K562 (cell line): Measurements from ENCODE around the gene AGPAT3. TPM values are rescaled to one million over a fixed set of nuclear protein-coding genes. Genes with fewer than 3 reads are reported as not detected.

Experiments
- BMI1 ChIP-seq: fragments of 150-350 bp; IDR thresholded peaks from 2 replicates; pipeline ENCODE4 v1.6.1; 2014; ENCODE audit warnings: low read length
- BRD4 ChIP-seq: fragments of 200-600 bp; sonication (generic); IDR thresholded peaks from 2 replicates; pipeline ENCODE4 v1.6.1; 2017; ENCODE audit warnings: inconsistent platforms
- CC2D1A ChIP-seq: fragments of 450-650 bp; IDR thresholded peaks from 2 replicates; pipeline ENCODE4 v1.6.1; 2017; ENCODE audit warnings: mild to moderate bottlenecking
- CHAMP1 ChIP-seq: fragments of 450-650 bp; IDR thresholded peaks from 2 replicates; pipeline ENCODE4 v1.6.1; 2016; ENCODE audit warnings: mild to moderate bottlenecking
- CTBP1 ChIP-seq: fragments of 450-650 bp; IDR thresholded peaks from 2 replicates; pipeline ENCODE4 v1.6.1; 2016; ENCODE audit warnings: borderline replicate concordance
- EGR1 ChIP-seq: fragments of 450-650 bp; conservative IDR thresholded peaks from 2 replicates; pipeline ENCODE4 v1.6.1; 2017; ENCODE audit warnings: mild to moderate bottlenecking
- EHMT2 ChIP-seq: fragments of 450-650 bp; IDR thresholded peaks from 2 replicates; pipeline ENCODE4 v1.6.1; 2018; ENCODE audit warnings: antibody characterized with exemption
- HMG20A ChIP-seq: fragments of 450-650 bp; formaldehyde crosslinking; conservative IDR thresholded peaks from 2 replicates; pipeline ENCODE4 v1.4.0; 2020; ENCODE audit warnings: mild to moderate bottlenecking, mixed read lengths
- HOMEZ ChIP-seq: fragments of 250-450 bp; sonication (Bioruptor Pico); IDR thresholded peaks from 2 replicates; pipeline ENCODE4 v1.4.0; 2020; ENCODE audit warnings: mild to moderate bottlenecking, moderate library complexity
- KDM5B ChIP-seq: fragments of 200-600 bp; sonication (generic); IDR thresholded peaks from 2 replicates; pipeline ENCODE4 v1.6.1; 2012; ENCODE audit warnings: low read depth, mild to moderate bottlenecking, moderate library complexity, low read length, control low read depth, inconsistent platforms; ENCODE audit not compliant: insufficient replicate concordance
- KLF1 ChIP-seq: fragments of 450-650 bp; IDR thresholded peaks from 2 replicates; pipeline ENCODE4 v1.6.1; 2016; ENCODE audit warnings: missing genetic modification characterization, missing compliant biosample characterization
- LCOR ChIP-seq: sonication (generic); formaldehyde crosslinking; IDR thresholded peaks from 2 replicates; pipeline ENCODE4 v1.8.0; 2022; ENCODE audit warnings: mild to moderate bottlenecking, missing genetic modification reagents
- NR2C1 ChIP-seq, 2 experiments: fragments of 450-650 bp; IDR thresholded peaks; 2 replicates each; pipeline ENCODE4 v1.6.1; 2017; ENCODE audit warnings: mild to moderate bottlenecking in 2 of 2, antibody characterized with exemption in 1 of 2, inconsistent platforms in 1 of 2, missing compliant biosample characterization in 1 of 2, missing genetic modification characterization in 1 of 2
- PHF20 ChIP-seq: fragments of 450-650 bp; IDR thresholded peaks from 2 replicates; pipeline ENCODE4 v1.6.1; 2018; ENCODE audit not compliant: partially characterized antibody
- SMARCA4 ChIP-seq: fragments of 450-650 bp; IDR thresholded peaks from 2 replicates; pipeline ENCODE4 v1.6.1; 2016
- SRF ChIP-seq, 2 experiments: fragments of 250-450, 450-650 bp in 1 of 2; sonication (Bioruptor Pico) in 1 of 2; sonication (generic) in 1 of 2; formaldehyde crosslinking; IDR thresholded peaks; 2 replicates each; pipeline versions ENCODE4 v1.5.0 to v1.5.1; 2020 to 2022; ENCODE audit warnings: mild to moderate bottlenecking in 1 of 2, missing genetic modification reagents in 1 of 2
- SRSF9 ChIP-seq: fragments of 200-400 bp; formaldehyde crosslinking; IDR thresholded peaks from 2 replicates; pipeline ENCODE4 v1.6.1; 2017; ENCODE audit warnings: low read depth, low read length, borderline replicate concordance
- TARDBP ChIP-seq: fragments of 450-650 bp; IDR thresholded peaks from 2 replicates; pipeline ENCODE4 v1.6.1; 2016
- TCFL5 ChIP-seq: fragments of 250-450 bp; sonication (Bioruptor Pico); conservative IDR thresholded peaks from 2 replicates; pipeline ENCODE4 v1.6.1; 2021; ENCODE audit warnings: mild to moderate bottlenecking, moderate library complexity, matching md5 sums
- TRIM25 ChIP-seq: fragments of 450-650 bp; IDR thresholded peaks from 2 replicates; pipeline ENCODE4 v1.7.0; 2016; ENCODE audit warnings: borderline replicate concordance
- YBX1 ChIP-seq: fragments of 450-650 bp; IDR thresholded peaks from 2 replicates; pipeline ENCODE4 v1.7.1; 2016; ENCODE audit warnings: mild to moderate bottlenecking
- ZEB2 ChIP-seq: fragments of 450-650 bp; IDR thresholded peaks from 2 replicates; pipeline ENCODE4 v1.6.1; 2016
- ZNF699 ChIP-seq: fragments of 250-450 bp; sonication (Bioruptor Pico); IDR thresholded peaks from 2 replicates; pipeline ENCODE4 v1.8.0; 2021; ENCODE audit warnings: mild to moderate bottlenecking, moderate library complexity; ENCODE audit not compliant: insufficient replicate concordance
- ZNF778 ChIP-seq: fragments of 450-650 bp; formaldehyde crosslinking; IDR thresholded peaks from 2 replicates; pipeline ENCODE4 v1.4.0; 2020; ENCODE audit warnings: mild to moderate bottlenecking, moderate library complexity
- polyA plus RNA-seq, 8 experiments: library from polyadenylated mRNA; depleted of rRNA in 4 of 8; stranded (reverse) in 5 of 8; unstranded in 3 of 8; fragments of >200 nt; fragmentation: Nextera tagmentation in 2 of 8; fragmentation: Illumina TruSeq in 1 of 8; extraction: Ambion mirVana in 2 of 8; extraction: Trizol in 1 of 8; gene quantifications; 2 replicates each; pipeline versions ENCODE4 v1.2.1 to v1.2.3, GENCODE V29; 2011 to 2014; ENCODE audit warnings: inconsistent platforms in 1 of 8, missing spikeins in 1 of 8
- total RNA-seq, 7 experiments: library from RNA; depleted of rRNA in 6 of 7; stranded (reverse); fragments of >200 nt in 6 of 7; fragmentation: Illumina TruSeq in 2 of 7; extraction: Trizol in 2 of 7; gene quantifications; 2 replicates each; pipeline versions ENCODE4 v1.2.1 to v1.2.3, GENCODE V29; 2011 to 2021; ENCODE audit warnings: low replicate concordance in 1 of 7

Gene AGPAT3
- total and polyA plus RNA-seq, 9 of the 15 experiments (the other 6 are each of a cell fraction or from before 2014, with no cell fraction given), result 1.5 to 88.4 (median 35.7) TPM

DNA sequence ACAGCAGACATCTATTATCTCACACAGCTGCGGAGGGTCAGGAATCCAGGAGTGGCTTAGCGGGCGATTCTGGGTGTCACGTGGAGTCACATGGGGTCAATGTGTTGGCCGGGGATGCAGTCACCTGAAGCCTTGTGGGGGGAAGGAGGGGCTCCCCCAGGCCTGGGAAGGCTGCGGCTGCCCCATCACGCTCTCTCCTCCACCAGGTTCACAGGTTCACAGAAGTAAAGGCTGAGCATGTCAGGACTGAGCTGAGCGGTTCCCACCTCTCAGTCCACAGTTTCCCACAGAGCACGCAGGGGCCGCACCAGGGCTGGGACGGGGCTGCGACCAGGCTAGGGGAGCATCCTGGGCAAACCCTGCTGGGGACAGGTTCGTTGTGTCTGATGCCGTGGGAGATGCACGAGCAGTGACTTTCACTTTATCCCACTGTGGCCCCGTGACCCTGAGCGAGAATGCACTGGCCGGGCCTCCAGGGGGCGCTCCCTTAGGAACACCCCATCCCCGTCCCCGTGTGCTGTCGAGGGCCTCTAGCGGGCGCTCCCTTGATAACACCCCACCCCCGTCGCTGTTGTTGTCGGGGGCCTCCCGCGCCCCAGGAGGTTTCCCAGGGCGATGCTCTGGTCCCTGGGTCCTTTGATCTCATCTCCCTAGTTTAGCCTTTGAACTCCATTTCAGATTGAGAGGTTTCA, 73.9 kb downstream of the AGPAT3 start (continued):
- peak; percentile 88 for TF ChIP-seq CC2D1A
- TF ChIP-seq TARDBP, result peak; percentile 91
- no peak for TF ChIP-seq HOMEZ (CRISPR knock-in tag)
- peak; percentile 51; the same call in 1 of the 2 replicates for TF ChIP-seq SMARCA4
- no peak for TF ChIP-seq KDM5B
- TF ChIP-seq CHAMP1, result peak; percentile 44; the same call in 1 of the 2 replicates
- no peak for TF ChIP-seq YBX1
- no peak for TF ChIP-seq SRF (CRISPR knock-in tag; IDR thresholded peaks at IDR 0.05)
- TF ChIP-seq ZEB2, result peak; percentile 62; the same call in 1 of the 2 replicates
- no peak for TF ChIP-seq LCOR
- TF ChIP-seq BMI1, result no peak
- TF ChIP-seq CTBP1, result peak; percentile 98
- TF ChIP-seq SRSF9, result no peak
- peak; percentile 83 for TF ChIP-seq NR2C1 (IDR thresholded peaks at IDR 0.05)
- peak; percentile 85 for TF ChIP-seq NR2C1 (tag; IDR thresholded peaks at IDR 0.05)
- TF ChIP-seq PHF20, result no peak
- no peak for TF ChIP-seq BRD4
- TF ChIP-seq EGR1, result peak; percentile 72
- no peak for TF ChIP-seq ZNF778 (CRISPR knock-in tag)
- TF ChIP-seq KLF1 (tag), result peak; percentile 35; the same call in 1 of the 2 replicates
- no peak for TF ChIP-seq HMG20A
- TF ChIP-seq ZNF699 (CRISPR knock-in tag), result no peak
- no peak for TF ChIP-seq TCFL5
- no peak for TF ChIP-seq TRIM25
- no peak for TF ChIP-seq EHMT2
